Ovary (tissue), 9 donors: ENCODE data around the gene PI4K2B. TPM values are rescaled to one million over a fixed set of nuclear protein-coding genes. Genes with fewer than 3 reads are reported as not detected.

Experiments
- DNase-seq, 5 donors: peaks; one replicate each; pipeline ENCODE4 v3.0.0-alpha.2; 2019 to 2020
- H3K27ac ChIP-seq, 2 donors: fragments of 200-600 bp; one replicate each; pipeline versions ENCODE4 v1.5.1 to v1.8.0; 2019 to 2022
- H3K27me3 ChIP-seq: fragments of 200-600 bp; one replicate; pipeline ENCODE4 v1.8.0; 2022
- H3K36me3 ChIP-seq: fragments of 200-600 bp; sonication (generic); one replicate; pipeline ENCODE4 v1.5.1; 2019
- H3K4me1 ChIP-seq: one replicate; pipeline ENCODE4 v1.8.1; 2013; ENCODE audit warnings: mild to moderate bottlenecking, moderate library complexity; ENCODE audit not compliant: insufficient read depth
- H3K4me3 ChIP-seq: fragments of 200-600 bp; sonication (generic); one replicate; pipeline ENCODE4 v1.5.1; 2017
- H3K9me3 ChIP-seq, 2 donors: fragments of 200-600 bp in 1 of 2; sonication (generic) in 1 of 2; one replicate each; pipeline versions ENCODE4 v1.5.1 to v1.8.1; 2013 to 2019; ENCODE audit warnings: mild to moderate bottlenecking in 1 of 2, moderate library complexity in 1 of 2
- CTCF ChIP-seq, 3 donors: fragments of 450-650 bp in 2 of 3; fragments of 200-600 bp in 1 of 3; IDR thresholded peaks; one replicate each; pipeline versions ENCODE4 v1.5.1 to v1.8.0; 2016 to 2022; ENCODE audit warnings: antibody characterized with exemption in 3 of 3, mild to moderate bottlenecking in 1 of 3
- EP300 ChIP-seq: sonication (generic); formaldehyde crosslinking; IDR thresholded peaks from one replicate; pipeline ENCODE4 v1.6.1; 2017; ENCODE audit warnings: antibody characterized with exemption
- POLR2A ChIP-seq: fragments of 450-650 bp; IDR thresholded peaks from one replicate; pipeline ENCODE4 v1.6.1; 2017; ENCODE audit warnings: antibody characterized with exemption, mild to moderate bottlenecking, moderate library complexity
- WGBS, 3 donors: extraction: QIAGEN DNeasy Blood & Tissue Kit in 1 of 3; methylation state at CpG; one replicate each; pipeline versions ENCODE4 v1.1.5 to v1.1.7; 2013 to 2017; 5-methylcytosine and 5-hydroxymethylcytosine counted together
- intact Hi-C, 4 donors: fragments of 100-400 bp; cut with DNase I; formaldehyde crosslinking; loops; one replicate each; pipeline versions ENCODE4 v1.11.0 to v1.15.1; 2022 to 2023
- polyA plus RNA-seq, 2 donors: library from polyadenylated mRNA; stranded (reverse); fragments of 200-250 nt in 1 of 2; fragments of 350-450 nt in 1 of 2; fragmentation: Illumina TruSeq in 1 of 2; extraction: RNeasy Lipid Tissue Mini Kit (QIAGEN cat#74804) in 1 of 2; gene quantifications; one replicate each; pipeline ENCODE4 v1.2.3, GENCODE V29; 2013 to 2014
- total RNA-seq, 7 donors: library from RNA; depleted of rRNA in 2 of 7; stranded (reverse); fragments of >200 nt in 2 of 7; fragmentation: NEBNext Ultra II Directional in 3 of 7; extraction: Animal tissue kit (Norgen Biotek cat#: 25700) in 3 of 7; gene quantifications; one replicate each; pipeline versions ENCODE4 v1.1.0 to v1.2.4, GENCODE V29; 2016 to 2023
- donor health status: DM: no; HTN: no; CAD: no; lungs with moderate emphysema.
- donor health status: DM: no; HTN: no; CAD: no.
- donor health status: Bipolar disorder and iron deficiency.
- donor health status: DM: yes; HTN: yes; CAD: no.
- donor health status: DM: no; HTN: no; CAD: no.
- donor health status: DM: yes; HTN: yes; CAD: no.

Gene PI4K2B
- total and polyA plus RNA-seq, 9 donors: 4.7 to 10.1 (median 8.9) TPM

- TF ChIP-seq POLR2A (no peak), CTCF (IDR thresholded peaks at IDR 0.05) (no peak), EP300 (no peak)
- Histone ChIP-seq H3K4me3 (no peak overlapping the region), H3K9me3 (no peaks in the 10 kb centered on the region), H3K4me1 (no peaks in the 10 kb centered on the region), H3K36me3 (no peaks in the 10 kb centered on the region), H3K27ac (no peak overlapping the region), H3K27me3 (no peaks in the 10 kb centered on the region)
- intact Hi-C loops: no loop called here
- no peak for DNase-seq
- WGBS, 3 donors: 74 to 89% (median 88%) methylated on average over 7 of the region's 7 CpGs
These were observed 73.8 kb downstream of the PI4K2B start for GRCh38 chr4:25307596-25307995.

- Histone ChIP-seq H3K27ac (no peak overlapping the region), H3K4me3 (no peak overlapping the region), H3K27me3 (no peaks in the 10 kb centered on the region), H3K36me3 (no peaks in the 10 kb centered on the region), H3K4me1 (peaks cover 2% of the 10 kb centered on the region), H3K9me3 (no peaks in the 10 kb centered on the region)
- no peak for DNase-seq
- intact Hi-C loops: no loop called here
- 94 to 98% (median 97%) methylated on average over 2 of the region's 2 CpGs for WGBS, 3 donors
- TF ChIP-seq CTCF (IDR thresholded peaks at IDR 0.05) (no peak), EP300 (no peak), POLR2A (no peak)
These were observed 74.5 kb downstream of the PI4K2B start for GRCh38 chr4:25308306-25308705.

DNA sequence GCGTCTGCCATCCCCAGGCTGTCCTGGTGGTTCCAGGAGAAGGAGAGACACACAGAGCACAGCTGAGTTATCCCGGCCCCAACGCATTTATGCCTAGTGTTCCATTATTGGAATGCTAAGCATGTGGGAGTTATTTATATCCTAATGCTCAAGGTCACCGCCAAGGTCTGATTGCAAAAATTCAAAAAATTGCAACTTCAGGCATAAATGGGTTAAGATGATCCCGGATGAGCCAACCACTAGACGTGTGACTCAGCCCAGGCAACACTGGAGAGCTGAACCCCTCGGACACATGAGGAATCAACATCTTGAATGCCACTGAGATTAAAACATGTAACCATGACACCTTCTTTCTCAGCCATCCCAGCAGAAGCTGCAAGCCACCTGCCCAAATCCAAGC is 74.9 kb downstream of the PI4K2B start:
- H3K4me1 ChIP-seq: peaks cover 5% of the 10 kb centered on the region
- intact Hi-C loops: no loop called here
- no peaks in the 10 kb centered on the region for H3K9me3 ChIP-seq
- no peaks in the 10 kb centered on the region for H3K36me3 ChIP-seq
- H3K27ac ChIP-seq: no peak overlapping the region
- H3K27me3 ChIP-seq: no peaks in the 10 kb centered on the region
- 8 to 37% (median 22%) methylated on average over 7 of the region's 7 CpGs for WGBS, 3 donors
- H3K4me3 ChIP-seq: no peak overlapping the region
- no peak for DNase-seq
- TF ChIP-seq EP300 (no peak), CTCF (IDR thresholded peaks at IDR 0.05) (no peak), POLR2A (no peak)

DNA sequence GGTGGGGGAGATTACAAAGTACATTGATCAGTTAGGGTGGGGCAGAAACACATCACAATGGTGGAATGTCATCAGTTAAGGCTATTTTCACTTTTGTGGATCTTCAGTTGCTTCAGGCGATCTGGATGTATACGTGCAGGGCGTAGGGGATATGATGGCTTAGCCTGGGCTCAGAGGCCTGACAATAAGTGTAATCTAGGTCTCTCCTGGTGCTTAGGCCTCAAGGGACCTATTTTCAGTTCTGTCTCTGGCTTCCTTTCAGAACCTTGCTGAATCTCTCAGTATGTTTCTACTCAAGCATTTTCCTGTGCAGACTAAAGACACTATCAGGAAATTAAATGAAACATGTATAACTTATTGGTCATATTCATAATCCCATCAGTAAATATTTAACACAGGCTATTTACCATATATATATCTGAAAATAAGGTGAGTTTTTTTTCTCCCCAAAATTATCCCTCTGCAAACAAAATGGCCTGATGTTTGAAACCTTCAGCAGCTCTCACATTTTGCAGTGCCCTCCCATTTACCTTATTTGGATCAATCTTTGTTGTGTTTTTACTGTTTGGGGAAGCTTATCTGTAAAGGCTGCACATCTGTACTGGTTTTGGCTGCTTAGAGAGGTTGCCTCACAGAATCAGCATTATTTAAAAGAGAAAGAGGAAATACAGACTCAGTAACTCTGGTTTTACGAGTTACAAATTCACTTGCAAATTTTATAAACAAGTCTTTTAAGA is 76.4 kb downstream of the PI4K2B start:
- intact Hi-C loops: no loop called here
- TF ChIP-seq EP300 (no peak), POLR2A (no peak), CTCF (IDR thresholded peaks at IDR 0.05) (no peak)
- peaks cover 5% of the 10 kb centered on the region for H3K4me1 ChIP-seq
- H3K9me3 ChIP-seq: no peaks in the 10 kb centered on the region
- H3K4me3 ChIP-seq: no peak overlapping the region
- DNase-seq: no peak
- WGBS, 3 donors: 64 to 69% (median 66%) methylated on average over 4 of the region's 4 CpGs
- peak overlapping the region in 1 of 2 donors; percentile 13 for H3K27ac ChIP-seq
- H3K36me3 ChIP-seq: no peaks in the 10 kb centered on the region
- H3K27me3 ChIP-seq: no peaks in the 10 kb centered on the region
